Mammary epithelial cell (primary cell): ENCODE results near the gene ZNF536.
"Not testable (repeated sequence)": the region's sequence is repeated elsewhere in the genome, so short reads cannot be mapped to it uniquely, and the experiment has no call there.

Experiments used
- CTCF ChIP-seq, 2 donors: IDR thresholded peaks in 1 of 2; conservative IDR thresholded peaks in 1 of 2; 2 replicates each; pipeline ENCODE4 v1.5.1; 2011 to 2012; ENCODE audit warnings: inconsistent platforms in 2 of 2, low read length in 2 of 2, mild to moderate bottlenecking in 2 of 2, control low read depth in 1 of 2, low read depth in 1 of 2; ENCODE audit not compliant: insufficient read depth in 1 of 2; ENCODE audit errors: extremely low read depth in 1 of 2
- EZH2 ChIP-seq: IDR thresholded peaks from 2 replicates; pipeline ENCODE4 v1.6.1; 2012; ENCODE audit warnings: low read length, inconsistent platforms, borderline replicate concordance

- not testable (repeated sequence) for TF ChIP-seq CTCF (conservative IDR thresholded peaks at IDR 0.05 in 1 of 2, IDR thresholded peaks at IDR 0.05 in 1 of 2; ENCODE audit: extremely low read depth in 1 of 2, insufficient read depth in 1 of 2, low read depth in 1 of 2, low read length in 2 of 2); EZH2
Observed at GRCh38 chr19:30498085-30498484, 125.9 kb downstream of the ZNF536 start.
